ENCODE results near the gene FAM107B. TPM values are rescaled to one million over a fixed set of nuclear protein-coding genes. Genes with fewer than 3 reads are reported as not detected.

Gene FAM107B
- total and polyA plus RNA-seq, 2 of the 13 experiments (the other 11 are each of a cell fraction or from before 2014, with no cell fraction given) = 15.7 to 24.8 TPM

DNA sequence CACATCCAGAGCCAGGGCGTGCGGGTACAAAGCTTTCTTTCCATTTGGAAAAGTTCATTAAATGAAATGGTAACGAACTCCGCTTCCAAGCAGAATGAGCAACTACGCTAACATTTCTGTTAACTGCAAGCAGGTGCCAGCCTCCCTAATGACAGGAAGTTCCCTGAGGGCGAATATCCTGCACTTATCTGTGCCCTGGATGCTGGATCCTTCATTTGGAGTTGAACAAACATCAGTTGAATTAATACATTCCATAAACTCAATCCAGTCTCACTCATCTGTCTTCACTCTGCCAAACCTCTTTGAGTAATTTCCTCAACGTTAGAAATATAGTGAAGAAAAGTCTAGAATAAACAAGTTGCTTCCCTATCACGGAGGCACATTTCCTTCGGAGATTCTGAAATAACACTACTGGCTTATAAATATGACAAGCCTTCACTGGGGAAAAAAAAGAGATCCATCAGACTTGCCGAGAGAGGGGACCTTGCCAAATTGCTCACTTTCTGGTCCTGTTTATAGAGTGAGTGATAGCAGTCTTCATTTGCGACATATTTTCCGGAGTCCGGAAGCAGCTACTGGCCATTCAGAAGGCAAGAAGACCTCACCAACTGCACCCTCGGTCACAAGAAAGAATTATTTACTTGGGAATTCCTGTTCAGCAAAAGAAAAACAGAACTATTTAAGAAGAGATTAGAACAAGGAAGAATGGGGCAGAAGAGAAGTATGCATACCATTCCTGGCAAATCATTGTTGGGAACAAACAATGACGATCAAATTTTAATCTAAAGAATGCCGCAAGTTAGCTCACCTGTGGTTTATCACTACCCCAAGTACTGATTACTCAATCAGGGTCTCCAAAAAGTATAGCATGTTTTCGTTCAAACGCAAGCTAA lies 196.4 kb downstream of the FAM107B start (continued):
- TF ChIP-seq, protein P1, sequence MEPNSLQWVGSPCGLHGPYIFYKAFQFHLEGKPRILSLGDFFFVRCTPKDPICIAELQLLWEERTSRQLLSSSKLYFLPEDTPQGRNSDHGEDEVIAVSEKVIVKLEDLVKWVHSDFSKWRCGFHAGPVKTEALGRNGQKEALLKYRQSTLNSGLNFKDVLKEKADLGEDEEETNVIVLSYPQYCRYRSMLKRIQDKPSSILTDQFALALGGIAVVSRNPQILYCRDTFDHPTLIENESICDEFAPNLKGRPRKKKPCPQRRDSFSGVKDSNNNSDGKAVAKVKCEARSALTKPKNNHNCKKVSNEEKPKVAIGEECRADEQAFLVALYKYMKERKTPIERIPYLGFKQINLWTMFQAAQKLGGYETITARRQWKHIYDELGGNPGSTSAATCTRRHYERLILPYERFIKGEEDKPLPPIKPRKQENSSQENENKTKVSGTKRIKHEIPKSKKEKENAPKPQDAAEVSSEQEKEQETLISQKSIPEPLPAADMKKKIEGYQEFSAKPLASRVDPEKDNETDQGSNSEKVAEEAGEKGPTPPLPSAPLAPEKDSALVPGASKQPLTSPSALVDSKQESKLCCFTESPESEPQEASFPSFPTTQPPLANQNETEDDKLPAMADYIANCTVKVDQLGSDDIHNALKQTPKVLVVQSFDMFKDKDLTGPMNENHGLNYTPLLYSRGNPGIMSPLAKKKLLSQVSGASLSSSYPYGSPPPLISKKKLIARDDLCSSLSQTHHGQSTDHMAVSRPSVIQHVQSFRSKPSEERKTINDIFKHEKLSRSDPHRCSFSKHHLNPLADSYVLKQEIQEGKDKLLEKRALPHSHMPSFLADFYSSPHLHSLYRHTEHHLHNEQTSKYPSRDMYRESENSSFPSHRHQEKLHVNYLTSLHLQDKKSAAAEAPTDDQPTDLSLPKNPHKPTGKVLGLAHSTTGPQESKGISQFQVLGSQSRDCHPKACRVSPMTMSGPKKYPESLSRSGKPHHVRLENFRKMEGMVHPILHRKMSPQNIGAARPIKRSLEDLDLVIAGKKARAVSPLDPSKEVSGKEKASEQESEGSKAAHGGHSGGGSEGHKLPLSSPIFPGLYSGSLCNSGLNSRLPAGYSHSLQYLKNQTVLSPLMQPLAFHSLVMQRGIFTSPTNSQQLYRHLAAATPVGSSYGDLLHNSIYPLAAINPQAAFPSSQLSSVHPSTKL (CRISPR knock-in tag; IDR thresholded peaks at IDR 0.05) = peak; percentile 54; the same call in 1 of the 2 replicates
- TF ChIP-seq SOX5 (CRISPR knock-in tag; IDR thresholded peaks at IDR 0.05; ENCODE audit: borderline replicate concordance) (peak; percentile 77; the same call in 1 of the 2 replicates), MED1 (CRISPR knock-in tag; IDR thresholded peaks at IDR 0.05) (peak; percentile 32; the same call in 1 of the 2 replicates)

GRCh38 chr10:14574885-14575284 lies 199.8 kb downstream of the FAM107B start:
- H3K27me3 ChIP-seq (ENCODE audit: control insufficient read depth in 1 of 2, insufficient read depth in 2 of 2, low read length in 2 of 2) = no peaks in the 10 kb centered on the region
- peaks cover 0 to 2% of the 10 kb centered on the region in 2 experiments; a peak in 2 of 5 replicates for H3K36me3 ChIP-seq (replicated peaks in 1 of 2; ENCODE audit: control insufficient read depth in 1 of 2, insufficient read depth in 2 of 2, low read length in 2 of 2)
- no peak overlapping the region for H3K27ac ChIP-seq (ENCODE audit: extremely low read length, insufficient read depth, low read length)
- in situ Hi-C loops (cut with HindIII; ENCODE audit: extremely low pct_ligation_motif_present, low pct_unique_long_range_greater_than_20kb) (no loop called here), intact Hi-C loops (cut with micrococcal nuclease; ENCODE audit: unreplicated experiment) (no loop called here)
- 87% methylated on average over 6 of the region's 6 CpGs for WGBS (ENCODE audit: low lambda C conversion rate)
- peaks cover 4% of the 10 kb centered on the region; the same call in 1 of the 2 replicates for H4K20me1 ChIP-seq (ENCODE audit: insufficient read depth, low read length)
- H3K9ac ChIP-seq (ENCODE audit: insufficient read depth, low read depth, low read length) = no peak overlapping the region
- H3K4me2 ChIP-seq (ENCODE audit: low read depth, low read length) = no peak overlapping the region
- H3K79me2 ChIP-seq (ENCODE audit: insufficient read depth, low read length) = peaks cover 32% of the 10 kb centered on the region
- peaks cover 87% of the 10 kb centered on the region for H3K4me1 ChIP-seq (ENCODE audit: insufficient read depth, low read length)
- no peak for DNase-seq (ENCODE audit: low spot score)
- BruUV-seq (replicated peaks) = no TSS peak
- H2AFZ ChIP-seq (ENCODE audit: low read length) = no peak overlapping the region
- FAIRE-seq = no peak
- H3K4me3 ChIP-seq (replicated peaks in 1 of 3; ENCODE audit: insufficient read depth in 1 of 3, low read depth in 2 of 3, low read length in 3 of 3) = no peak overlapping the region
- H3K9me3 ChIP-seq (ENCODE audit: low read length) = no peaks in the 10 kb centered on the region
- POLR2A ChIA-PET = no interaction called here
- ATAC-seq = no peak
- CTCF ChIA-PET (ENCODE audit: low intra/inter-chr PET ratio, low total read pairs) = no interaction called here
- TF ChIP-seq SP4 (CRISPR knock-in tag; IDR thresholded peaks at IDR 0.05) (no peak), SMC3 (IDR thresholded peaks at IDR 0.05; ENCODE audit: low read length) (no peak), ZNF724P (CRISPR knock-in tag; IDR thresholded peaks at IDR 0.05; ENCODE audit: borderline replicate concordance) (no peak), AKNA (CRISPR knock-in tag; IDR thresholded peaks at IDR 0.05; ENCODE audit: borderline replicate concordance) (no peak), ARID2 (CRISPR knock-in tag; IDR thresholded peaks at IDR 0.05; ENCODE audit: borderline replicate concordance) (no peak)
- TF ChIP-seq, protein P2, sequence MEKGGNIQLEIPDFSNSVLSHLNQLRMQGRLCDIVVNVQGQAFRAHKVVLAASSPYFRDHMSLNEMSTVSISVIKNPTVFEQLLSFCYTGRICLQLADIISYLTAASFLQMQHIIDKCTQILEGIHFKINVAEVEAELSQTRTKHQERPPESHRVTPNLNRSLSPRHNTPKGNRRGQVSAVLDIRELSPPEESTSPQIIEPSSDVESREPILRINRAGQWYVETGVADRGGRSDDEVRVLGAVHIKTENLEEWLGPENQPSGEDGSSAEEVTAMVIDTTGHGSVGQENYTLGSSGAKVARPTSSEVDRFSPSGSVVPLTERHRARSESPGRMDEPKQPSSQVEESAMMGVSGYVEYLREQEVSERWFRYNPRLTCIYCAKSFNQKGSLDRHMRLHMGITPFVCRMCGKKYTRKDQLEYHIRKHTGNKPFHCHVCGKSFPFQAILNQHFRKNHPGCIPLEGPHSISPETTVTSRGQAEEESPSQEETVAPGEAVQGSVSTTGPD (CRISPR knock-in tag; IDR thresholded peaks at IDR 0.05) = no peak
